GM19240 (cell line): Measurements from ENCODE around the gene SLC25A53.
"Not testable (repeated sequence)": the region's sequence is repeated elsewhere in the genome, so short reads cannot be mapped to it uniquely, and the experiment has no call there.

Source experiments
- DNase-seq: peaks from one replicate; pipeline ENCODE4 v3.0.0; 2011; ENCODE audit warnings: low spot score; ENCODE audit not compliant: insufficient read length

The SLC25A53 gene

DNA sequence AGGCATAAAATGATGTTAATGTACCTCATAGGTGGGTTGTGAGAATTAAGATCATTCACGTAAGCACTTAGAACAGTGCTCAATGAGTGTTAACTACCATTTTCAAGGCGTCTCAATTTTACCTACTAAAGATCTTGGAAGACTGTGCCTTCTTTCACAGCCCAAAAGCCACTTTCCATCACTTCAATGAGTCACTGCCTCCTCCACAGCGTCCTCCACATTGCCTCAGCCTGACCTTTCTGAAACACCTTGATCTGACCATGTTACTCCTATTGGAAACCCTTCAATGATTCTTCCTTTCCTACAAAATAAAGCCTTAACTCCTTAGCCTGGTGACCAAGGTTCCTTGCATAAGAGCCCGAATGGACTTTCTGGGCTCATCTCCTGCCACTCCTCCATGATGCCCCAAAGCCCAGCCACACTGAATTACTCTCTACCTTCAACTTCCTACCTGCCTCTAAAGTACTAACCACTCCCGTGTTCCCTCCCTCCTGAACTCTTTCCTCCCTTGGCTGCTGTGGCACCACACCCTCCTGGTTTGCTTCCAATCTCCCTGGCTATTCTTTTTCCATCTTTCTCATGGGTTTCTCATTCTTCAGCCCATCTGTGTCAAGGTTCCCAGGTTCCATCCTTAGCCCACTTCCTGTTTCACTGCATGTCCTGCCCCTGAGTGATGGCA is 22.1 kb downstream of the SLC25A53 start:
- DNase-seq: no peak

DNA sequence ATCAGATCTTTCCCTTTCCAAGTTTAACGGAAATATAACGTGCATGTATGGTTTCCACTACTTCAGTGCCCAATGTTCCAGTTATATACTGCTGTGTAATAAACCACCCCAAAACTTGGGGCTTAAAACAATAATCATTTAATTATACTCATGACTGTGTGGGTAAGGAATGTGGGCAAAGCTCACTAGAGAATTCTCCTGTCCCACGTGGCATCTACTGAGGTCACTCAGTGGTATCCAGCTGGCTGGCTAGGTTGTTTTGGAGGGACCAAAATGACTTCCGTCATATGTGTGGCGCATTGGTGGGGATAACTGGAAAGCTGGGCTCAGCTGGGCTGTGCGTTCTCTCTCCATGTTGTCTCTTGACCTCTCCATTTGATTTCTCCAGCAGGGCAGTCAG is 26.0 kb downstream of the SLC25A53 start:
- no peak for DNase-seq

DNA sequence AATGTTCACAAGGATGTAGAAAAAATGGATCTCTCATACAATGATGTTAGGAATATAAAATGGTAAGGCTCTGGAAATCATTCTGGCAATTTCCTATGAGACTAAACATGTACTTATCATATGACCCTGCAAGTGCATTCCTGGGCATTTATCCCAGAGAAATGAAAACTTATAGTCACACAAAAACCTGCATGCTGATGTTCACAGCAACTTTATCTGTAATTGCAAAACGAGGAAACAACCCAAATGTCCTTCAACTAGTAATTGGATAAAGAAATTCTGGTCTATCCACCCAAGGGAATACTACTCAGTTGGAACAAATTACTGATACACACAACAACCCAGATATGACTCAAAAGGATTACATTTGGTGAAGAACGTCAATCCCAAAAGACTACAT is 30.0 kb downstream of the SLC25A53 start:
- no peak for DNase-seq

DNA sequence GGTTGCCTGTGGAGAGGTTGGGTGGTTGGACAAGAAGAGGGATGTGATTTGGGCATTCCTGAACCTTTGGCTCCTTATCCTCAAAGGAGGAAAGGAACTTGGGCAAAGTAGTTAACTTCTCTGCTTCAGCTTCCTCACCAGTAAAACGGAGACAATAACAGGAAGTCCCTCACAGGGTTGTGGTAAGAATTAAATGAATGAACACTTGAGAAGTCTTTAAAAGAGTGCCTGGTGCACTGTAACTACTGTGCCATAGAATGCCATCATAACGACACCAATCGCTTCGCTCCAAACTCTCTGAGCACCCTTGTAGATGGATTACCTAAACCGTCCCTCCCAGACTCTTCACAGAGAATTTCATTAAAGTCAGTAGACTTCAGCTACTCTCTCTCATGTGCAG is 34.0 kb downstream of the SLC25A53 start:
- no peak for DNase-seq

DNA sequence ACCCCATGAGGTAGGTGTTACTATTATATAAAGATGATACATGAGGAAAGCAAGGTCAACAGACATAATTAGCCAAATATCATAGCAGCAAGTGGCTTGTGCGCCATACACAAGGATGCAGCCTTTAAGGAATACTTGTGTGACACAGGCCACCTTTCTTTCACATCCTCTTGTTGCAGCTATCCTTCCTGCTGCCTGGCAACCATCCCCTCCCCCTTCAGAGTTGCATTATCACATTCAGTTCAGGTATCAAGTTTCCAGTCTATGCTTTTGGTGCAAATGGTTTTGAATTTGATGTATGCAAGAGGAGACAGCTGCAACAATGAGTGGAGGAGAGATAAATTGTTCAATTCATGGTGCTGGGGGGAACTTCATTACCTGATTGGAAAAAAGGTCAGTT is 38.0 kb downstream of the SLC25A53 start:
- no peak for DNase-seq

DNA sequence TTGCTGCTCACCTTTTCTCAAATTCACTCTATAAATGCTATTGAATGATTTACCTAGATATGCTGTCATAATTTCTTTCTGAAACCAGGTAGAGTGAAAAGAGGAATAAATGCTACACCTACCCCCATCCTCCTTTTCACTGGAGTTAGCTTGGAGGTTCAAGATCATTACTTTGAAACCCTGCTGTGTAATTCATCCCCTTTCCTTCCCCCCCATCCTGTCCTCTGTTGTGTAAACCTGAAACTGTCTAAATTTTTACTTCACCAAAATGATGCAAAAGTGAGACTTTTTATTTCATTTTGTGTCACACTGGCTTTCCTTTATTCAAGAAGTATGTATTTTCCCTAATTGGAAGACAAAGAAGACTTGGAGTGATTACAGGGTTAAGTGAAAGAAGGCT is 39.0 kb downstream of the SLC25A53 start:
- no peak for DNase-seq

DNA sequence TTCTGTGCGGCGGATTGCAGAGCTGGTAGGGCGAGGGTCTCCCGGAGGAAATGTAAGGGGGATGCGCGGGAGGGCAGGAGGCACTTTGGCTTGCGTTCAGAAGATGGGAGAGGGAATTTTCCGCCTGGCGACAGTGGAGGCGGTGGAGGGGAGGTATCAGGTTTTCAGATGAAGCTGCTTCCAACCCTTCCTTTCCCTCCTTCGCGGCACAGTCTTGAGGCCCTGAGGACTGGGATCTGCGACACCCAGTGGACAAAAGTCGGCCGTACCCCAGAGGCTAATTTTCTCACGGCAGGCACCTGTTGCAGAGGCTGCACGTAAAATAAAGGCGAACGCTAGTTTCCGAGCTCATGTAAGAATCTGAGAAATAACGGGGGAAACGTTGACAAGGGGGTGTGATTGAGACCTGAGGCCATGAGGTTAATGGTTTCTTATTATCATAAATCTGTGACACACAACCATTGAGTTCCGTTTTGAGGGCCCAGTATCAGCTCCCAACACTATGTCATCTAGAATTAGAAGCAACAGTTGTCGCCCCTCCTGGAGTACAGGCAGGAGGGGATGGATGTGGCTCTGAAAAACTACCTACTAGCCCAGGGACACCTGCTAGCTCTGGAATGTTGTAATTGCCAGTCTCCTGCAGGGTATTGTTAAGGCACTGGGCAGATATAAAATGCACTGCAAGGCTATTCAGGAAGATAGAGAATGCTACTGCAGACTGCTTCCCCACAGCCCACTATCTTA is 43.4 kb downstream of the SLC25A53 start:
- no peak for DNase-seq

DNA sequence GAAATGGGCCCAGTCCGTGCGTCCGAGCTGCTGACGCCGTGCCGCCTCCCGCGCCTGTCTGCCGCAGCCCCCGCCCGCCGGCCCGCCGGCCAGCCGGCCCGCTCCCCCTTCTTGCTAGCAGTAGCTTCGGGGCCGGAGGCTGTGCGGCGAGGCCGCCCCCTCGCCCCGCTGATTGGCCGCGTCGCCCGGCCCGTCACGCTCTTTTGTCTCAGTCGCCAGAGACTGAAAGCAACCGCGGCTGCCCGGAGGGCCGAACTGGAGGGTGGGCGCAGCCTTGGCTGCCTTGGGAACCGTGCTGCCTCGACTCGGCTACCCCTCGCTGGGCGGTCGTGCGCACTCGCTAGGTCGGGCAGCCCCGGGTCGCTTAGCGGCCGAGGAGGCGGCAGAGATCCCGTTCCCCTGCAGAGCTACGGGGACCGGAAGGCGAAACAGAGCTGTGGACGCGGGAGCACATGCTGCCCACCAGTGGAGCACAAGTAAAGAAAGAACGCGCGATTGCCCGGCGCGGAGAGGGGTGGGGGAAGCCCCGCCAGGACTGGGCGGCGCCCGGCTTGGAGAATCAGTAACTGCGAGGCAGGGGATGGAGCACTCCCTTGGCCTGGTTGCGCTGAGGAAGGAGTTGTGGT is 44.4 kb downstream of the SLC25A53 start, which contains the start of gene ZCCHC18:
TSS of gene ZCCHC18 (plus strand) at position 198 of the 626 bp plus-strand sequence. CDS start 1,589 bp downstream, outside the sequence.
- peak; percentile 11 for DNase-seq

DNA sequence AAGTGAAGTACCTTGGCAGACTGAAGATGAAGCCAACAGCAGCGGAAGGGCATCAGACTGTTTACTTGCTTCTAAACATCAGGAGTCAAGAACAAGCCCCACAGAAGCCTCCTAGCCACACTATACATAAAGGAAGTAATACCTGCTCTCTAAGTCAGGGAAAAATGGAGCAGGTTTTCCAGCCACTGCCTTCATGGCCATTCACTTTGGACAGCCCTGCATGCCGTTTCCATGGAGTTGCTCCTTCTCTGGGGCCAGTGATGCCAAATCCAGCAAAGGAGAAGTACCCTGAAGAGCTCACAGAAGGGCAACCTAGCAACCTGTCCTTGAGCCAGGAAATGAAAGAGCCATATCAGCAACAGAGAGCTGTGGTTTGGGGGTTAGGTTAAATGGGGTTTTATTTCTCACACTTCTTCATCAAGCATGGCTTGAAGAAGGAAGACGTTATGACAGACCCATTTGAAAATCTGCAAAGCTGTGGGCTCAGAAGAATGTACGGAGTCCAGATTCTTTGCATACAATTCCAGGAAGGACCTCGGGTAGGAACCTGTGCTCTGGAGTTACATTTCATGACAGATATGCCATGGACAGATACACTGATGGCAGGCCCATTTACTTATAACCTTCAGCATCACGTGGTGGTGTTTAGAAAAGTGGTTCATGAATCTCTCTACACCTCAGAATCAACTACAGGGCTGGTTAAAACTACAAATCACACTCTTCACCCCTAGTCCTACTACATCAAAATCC is 46.1 kb downstream of the SLC25A53 start:
- not testable (repeated sequence) for DNase-seq

DNA sequence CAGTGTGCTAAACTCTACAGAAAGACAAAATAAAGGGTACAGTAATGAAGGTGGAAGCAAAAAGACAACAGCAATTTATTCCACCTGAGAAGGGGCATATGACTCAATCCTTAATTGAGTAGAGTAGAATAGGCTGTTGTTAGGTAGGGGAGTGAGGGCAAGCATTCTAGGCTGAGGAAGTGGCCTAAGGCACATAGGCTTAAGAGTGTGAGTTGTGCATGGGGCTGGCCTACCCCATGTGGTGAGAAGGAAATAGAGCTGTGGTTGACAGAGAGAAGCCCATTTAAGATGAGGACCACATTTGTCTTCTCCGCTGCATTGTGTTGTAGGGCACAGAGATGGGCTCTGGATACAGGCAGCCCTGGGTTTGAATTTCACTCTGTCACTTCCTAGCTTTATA is 47.9 kb downstream of the SLC25A53 start:
- no peak for DNase-seq

DNA sequence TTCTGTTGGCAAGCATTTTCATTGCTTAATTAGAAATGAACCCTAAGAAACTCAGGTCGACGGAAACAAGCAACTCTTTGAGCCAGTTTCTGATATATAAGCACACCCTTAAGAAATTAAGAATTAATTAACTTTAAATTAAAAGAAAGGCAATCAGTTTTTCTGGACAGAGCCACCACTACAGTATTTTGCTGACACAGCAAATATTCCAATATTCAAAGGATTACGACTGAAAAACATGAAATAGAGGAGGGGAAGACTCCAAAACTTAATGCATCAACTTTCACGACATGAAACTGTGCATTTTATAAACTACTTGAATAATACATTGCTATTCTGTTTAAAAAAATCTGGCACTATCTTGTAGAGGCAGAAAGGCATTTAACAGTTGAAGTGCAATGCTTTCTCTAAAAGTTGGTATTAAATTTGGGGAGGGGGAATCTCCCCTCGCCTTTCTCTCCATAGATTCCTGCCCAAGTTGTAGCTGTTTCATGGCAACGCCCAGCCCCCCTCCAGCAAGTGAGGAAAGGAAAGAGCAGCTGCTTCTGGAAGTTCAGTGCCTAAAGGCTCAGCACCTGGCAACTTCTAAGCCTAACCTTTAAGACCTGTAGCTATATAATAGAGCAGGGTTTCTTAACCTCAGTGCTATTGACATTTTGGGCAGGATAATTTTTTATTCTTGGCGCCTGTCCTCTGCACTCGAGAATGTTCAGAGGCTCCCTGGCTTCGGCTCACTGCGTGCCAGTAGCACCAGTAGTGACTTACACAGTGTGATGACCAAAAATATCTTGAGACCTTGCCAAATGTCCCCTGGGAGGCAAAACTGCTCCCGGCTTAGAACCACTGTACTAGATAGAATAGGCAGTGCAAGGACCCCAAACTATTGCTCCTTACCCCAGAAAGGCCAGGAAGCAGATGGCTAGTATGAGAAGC is 51.2 kb downstream of the SLC25A53 start:
- no peak for DNase-seq

DNA sequence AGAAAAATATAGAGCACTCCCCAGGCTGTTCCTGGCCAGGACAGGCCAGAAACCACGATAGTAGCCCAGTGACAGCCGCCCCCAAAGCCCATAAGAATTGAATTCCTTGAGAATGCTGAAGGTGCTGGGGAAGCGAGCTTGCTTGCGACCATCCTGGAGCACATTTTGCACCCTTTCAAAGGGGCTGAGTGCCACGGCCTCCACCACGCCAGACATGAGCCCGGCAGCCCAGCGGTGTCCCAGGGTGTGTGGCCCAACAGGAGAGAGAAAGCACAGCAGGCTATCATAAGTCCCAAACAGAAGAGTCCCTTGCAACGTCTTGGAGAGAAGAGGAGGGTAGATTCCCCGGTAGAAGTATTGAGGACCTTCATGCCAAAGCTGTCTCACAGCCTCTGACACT is 52.1 kb downstream of the SLC25A53 start:
- DNase-seq: no peak

DNA sequence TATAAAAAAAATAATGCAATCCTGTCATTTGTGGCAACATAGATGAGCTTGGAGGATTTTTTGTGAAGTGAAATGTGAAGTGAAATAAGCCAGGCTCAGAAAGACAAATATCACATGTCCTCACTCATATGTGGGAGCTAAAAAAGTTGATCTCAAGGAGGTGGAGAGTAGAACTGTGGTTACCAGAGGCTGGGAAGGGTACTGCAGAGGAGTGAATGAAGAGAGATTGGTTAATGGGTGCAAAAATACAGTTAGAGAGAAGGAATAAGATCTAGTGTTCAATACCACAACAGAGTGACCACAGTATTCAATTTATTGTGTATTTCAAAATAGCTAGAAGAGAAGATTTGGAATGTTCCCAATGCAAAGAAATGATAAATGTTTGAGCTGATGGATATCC is 57.9 kb downstream of the SLC25A53 start:
- DNase-seq: no peak

DNA sequence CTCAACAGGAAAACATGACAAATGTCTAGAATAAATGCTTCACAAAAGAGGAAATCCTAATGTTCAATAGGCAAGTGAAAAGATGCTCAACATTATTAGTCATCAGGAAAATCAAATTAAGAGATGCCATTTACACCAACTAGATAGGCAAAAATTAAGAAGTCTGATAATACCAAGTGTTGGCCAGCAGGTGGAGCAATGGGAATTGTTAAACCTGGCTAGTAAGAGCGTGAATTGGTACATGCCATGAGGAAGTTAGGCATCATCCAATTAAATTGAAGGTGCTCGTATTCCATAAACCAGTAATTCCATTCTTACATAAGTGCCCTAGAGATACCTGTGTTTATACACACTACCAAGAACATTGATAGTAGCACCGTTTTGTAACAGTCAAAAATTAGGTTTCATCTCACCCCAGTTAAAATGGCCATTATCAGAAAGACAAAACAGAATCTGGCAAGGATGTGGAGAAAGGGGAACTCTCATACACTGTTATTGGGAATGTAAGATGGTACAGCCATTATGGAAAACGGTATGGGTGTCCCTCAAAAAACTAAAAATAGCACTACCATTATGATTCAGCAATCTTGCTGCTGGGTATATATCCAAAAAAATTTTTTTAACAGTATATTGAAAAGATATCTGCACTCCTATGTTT is 58.5 kb downstream of the SLC25A53 start:
- peak; percentile 29 for DNase-seq

DNA sequence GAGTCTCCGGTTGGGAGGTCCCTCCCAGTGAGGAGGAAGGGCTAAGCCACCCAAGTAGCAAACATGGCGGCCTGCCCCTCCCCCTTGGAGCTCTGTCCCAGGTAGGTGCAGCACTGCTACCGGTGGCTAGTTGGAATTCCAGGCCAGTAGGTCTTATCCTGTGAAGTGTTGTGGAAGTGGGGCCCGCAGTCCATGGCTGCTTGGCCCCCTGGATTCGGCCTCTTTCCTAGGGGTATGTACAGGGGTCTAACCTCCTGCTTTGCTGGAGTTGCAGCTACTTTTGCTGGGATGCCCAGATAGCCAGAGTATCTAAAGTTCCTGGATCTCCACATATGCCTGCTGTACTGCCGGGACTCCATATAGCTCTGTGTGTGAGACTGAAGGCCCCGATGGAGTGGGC is 70.9 kb downstream of the SLC25A53 start:
- no peak for DNase-seq

DNA sequence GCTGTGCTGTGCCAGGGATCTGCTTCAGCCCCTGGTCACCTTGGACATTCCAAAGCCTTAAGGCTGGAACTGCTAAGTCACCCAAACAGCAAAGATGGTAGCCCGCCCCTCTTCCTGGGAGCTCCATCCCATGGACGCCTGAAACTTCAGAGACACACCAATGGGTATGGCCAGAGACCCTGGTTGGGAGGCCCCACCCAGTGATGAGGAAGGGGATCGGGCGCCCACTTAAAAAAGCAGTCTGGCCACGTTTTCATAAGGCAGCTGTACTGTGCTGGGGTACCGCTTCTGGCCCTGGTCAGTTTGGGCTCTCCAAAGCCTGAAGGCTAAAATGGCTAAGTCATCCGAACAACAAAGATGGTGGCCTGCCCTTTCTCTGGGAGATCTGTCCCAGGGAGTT is 71.3 kb downstream of the SLC25A53 start:
- DNase-seq: no peak

DNA sequence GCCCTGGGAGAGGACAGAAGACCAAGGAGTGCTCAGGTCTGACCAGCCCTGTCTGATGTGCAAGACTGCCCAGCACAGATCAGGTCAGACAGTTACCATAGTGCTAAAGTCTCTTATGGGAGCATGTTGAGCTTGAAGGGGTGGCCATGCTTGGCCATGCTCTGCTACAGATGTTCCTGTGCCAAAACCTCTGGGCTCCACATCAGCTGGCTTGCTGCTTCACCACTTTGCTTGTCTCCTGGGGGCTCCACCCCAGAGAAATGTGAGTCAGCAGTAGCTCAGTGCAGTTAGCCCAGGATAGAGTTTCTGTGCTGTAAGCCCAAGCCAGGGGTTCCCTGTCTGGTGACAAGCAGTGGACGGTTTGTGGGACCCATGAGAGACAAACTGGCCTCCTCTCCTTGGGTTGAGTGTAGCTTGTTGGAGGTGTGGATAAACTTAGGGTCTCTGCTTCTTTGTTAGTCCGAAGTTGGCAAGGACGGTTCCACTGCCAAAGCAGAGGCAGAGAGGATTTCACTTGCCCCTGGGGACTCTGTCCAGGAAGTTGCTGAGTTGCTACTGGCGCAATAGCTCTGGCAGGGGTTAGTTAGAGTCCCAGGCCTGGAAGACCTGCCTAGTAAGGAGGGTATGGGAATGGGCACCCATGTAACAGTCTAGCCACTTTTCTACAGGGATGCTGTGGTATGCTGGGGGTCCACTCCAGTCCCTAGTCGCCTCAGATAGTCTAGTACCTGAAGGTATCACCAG is 72.1 kb downstream of the SLC25A53 start:
- no peak for DNase-seq

DNA sequence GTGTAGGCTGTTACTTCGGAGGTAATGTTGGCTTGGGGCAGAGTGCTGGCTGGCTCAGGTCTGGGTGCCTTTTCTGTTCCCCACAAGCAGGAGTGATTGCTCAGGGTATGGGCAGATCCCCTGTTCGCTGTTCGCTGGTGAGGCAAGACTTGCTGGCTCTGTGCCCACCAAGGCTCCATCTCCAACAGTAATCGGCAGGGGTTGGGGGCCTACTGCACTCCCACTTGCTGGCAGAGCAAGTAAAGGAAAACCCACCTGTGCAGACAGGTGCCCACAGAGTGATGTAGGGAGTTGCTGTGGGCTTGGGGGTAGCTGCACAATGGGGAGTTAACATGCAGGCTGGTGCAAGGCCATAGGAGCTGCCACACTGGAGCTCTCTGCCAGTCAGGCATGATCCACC is 72.7 kb downstream of the SLC25A53 start:
- DNase-seq: no peak

DNA sequence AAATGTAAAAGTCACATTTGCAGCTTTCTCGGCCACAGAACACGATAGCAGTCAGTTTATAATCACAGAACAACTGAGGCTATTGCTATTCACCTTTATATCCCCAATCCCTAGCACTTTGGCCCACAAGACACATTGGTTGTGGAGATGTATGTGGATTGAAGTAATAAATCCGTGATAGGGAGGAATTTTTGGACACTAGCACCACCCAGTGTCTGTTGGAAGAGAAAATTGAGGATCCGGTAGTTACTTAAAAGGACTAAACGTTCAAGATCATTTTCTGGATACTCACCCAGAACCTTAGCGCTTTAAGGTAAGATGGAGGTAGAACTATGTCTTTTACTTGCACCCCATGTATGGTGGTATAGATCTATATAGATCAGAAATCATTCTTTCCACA is 79.0 kb downstream of the SLC25A53 start:
- DNase-seq: not testable (repeated sequence)
